ENCODE results near the gene TPCN1. TPM values are rescaled to one million over a fixed set of nuclear protein-coding genes. Genes with fewer than 3 reads are reported as not detected.

TPCN1 gene
- total and polyA plus RNA-seq, 2 experiments from 2014 or later = 16.9 to 32.1 TPM

GRCh38 chr12:113186666-113187325, 34.5 kb upstream of the TPCN1 start:
- H3K36me3 ChIP-seq (replicated peaks; ENCODE audit: insufficient read depth, low read depth) = no peaks in the 10 kb centered on the region
- H4K20me1 ChIP-seq (ENCODE audit: insufficient read depth, poor library complexity, severe bottlenecking) = peaks cover 4% of the 10 kb centered on the region
- no peak overlapping the region for H3K4me3 ChIP-seq
- TF ChIP-seq EZH2phosphoT487 (IDR thresholded peaks at IDR 0.05; ENCODE audit: low read depth, severe bottlenecking, unreplicated experiment) (no peak), CTCF (IDR thresholded peaks at IDR 0.05; ENCODE audit: poor library complexity) (no peak), EZH2 (IDR thresholded peaks at IDR 0.05; ENCODE audit: borderline replicate concordance) (no peak)
- H3K4me2 ChIP-seq = peak overlapping the region; percentile 94
- no peak overlapping the region for H2AFZ ChIP-seq
- peaks cover 15% of the 10 kb centered on the region for H3K4me1 ChIP-seq (ENCODE audit: insufficient read depth)
- H3K27me3 ChIP-seq = no peaks in the 10 kb centered on the region
- 85% methylated on average over 16 of the region's 16 CpGs for WGBS (ENCODE audit: low lambda C conversion rate, missing lambda C conversion rate)
- no peak overlapping the region for H3K27ac ChIP-seq
- no peak for DNase-seq (ENCODE audit: low spot score)
- H3K79me2 ChIP-seq = peaks cover 44% of the 10 kb centered on the region
- H3K9me2 ChIP-seq (replicated peaks; ENCODE audit: insufficient read depth) = no peaks in the 10 kb centered on the region
- H3K9me3 ChIP-seq (ENCODE audit: low read depth) = no peaks in the 10 kb centered on the region

GRCh38 chr12:113189361-113189760, 31.9 kb upstream of the TPCN1 start:
- TF ChIP-seq CTCF (IDR thresholded peaks at IDR 0.05; ENCODE audit: poor library complexity) (no peak), EZH2 (IDR thresholded peaks at IDR 0.05; ENCODE audit: borderline replicate concordance) (no peak), EZH2phosphoT487 (IDR thresholded peaks at IDR 0.05; ENCODE audit: low read depth, severe bottlenecking, unreplicated experiment) (no peak)
- peaks cover 9% of the 10 kb centered on the region for H3K4me1 ChIP-seq (ENCODE audit: insufficient read depth)

GRCh38 chr12:113190761-113191160, 30.5 kb upstream of the TPCN1 start:
- Histone ChIP-seq H3K9me2 (replicated peaks; ENCODE audit: insufficient read depth) (no peaks in the 10 kb centered on the region), H3K4me2 (no peak overlapping the region), H2AFZ (no peak overlapping the region), H4K20me1 (ENCODE audit: insufficient read depth, poor library complexity, severe bottlenecking) (peaks cover 4% of the 10 kb centered on the region), H3K4me3 (no peak overlapping the region), H3K79me2 (peaks cover 15% of the 10 kb centered on the region), H3K36me3 (replicated peaks; ENCODE audit: insufficient read depth, low read depth) (no peaks in the 10 kb centered on the region), H3K4me1 (ENCODE audit: insufficient read depth) (peaks cover 8% of the 10 kb centered on the region), H3K9me3 (ENCODE audit: low read depth) (no peaks in the 10 kb centered on the region), H3K27me3 (no peaks in the 10 kb centered on the region), H3K27ac (no peak overlapping the region)
- no peak for DNase-seq (ENCODE audit: low spot score)
- no peak for TF ChIP-seq CTCF (IDR thresholded peaks at IDR 0.05; ENCODE audit: poor library complexity)
- TF ChIP-seq EZH2phosphoT487 (IDR thresholded peaks at IDR 0.05; ENCODE audit: low read depth, severe bottlenecking, unreplicated experiment) = no peak
- no peak for TF ChIP-seq EZH2 (IDR thresholded peaks at IDR 0.05; ENCODE audit: borderline replicate concordance)
- 92% methylated on average over 4 of the region's 4 CpGs for WGBS (ENCODE audit: low lambda C conversion rate, missing lambda C conversion rate)

More at GRCh38 chr12:113189361-113189760, 31.9 kb upstream of the TPCN1 start:
- no peaks in the 10 kb centered on the region for H3K9me2 ChIP-seq (replicated peaks; ENCODE audit: insufficient read depth)
- H2AFZ ChIP-seq = no peak overlapping the region
- H3K4me2 ChIP-seq = no peak overlapping the region
- DNase-seq (ENCODE audit: low spot score) = no peak
- peaks cover 18% of the 10 kb centered on the region for H3K79me2 ChIP-seq
- 100% methylated on average over 2 of the region's 2 CpGs for WGBS (ENCODE audit: low lambda C conversion rate, missing lambda C conversion rate)
- H3K27me3 ChIP-seq = no peaks in the 10 kb centered on the region
- no peaks in the 10 kb centered on the region for H3K9me3 ChIP-seq (ENCODE audit: low read depth)
- no peak overlapping the region for H3K27ac ChIP-seq
- peaks cover 4% of the 10 kb centered on the region for H4K20me1 ChIP-seq (ENCODE audit: insufficient read depth, poor library complexity, severe bottlenecking)
- no peak overlapping the region for H3K4me3 ChIP-seq
- no peaks in the 10 kb centered on the region for H3K36me3 ChIP-seq (replicated peaks; ENCODE audit: insufficient read depth, low read depth)

Measured in hepatocyte (in vitro differentiated cells).